K562 (cell line): ENCODE measurements around the gene PSMB11. TPM values are rescaled to one million over a fixed set of nuclear protein-coding genes. Genes with fewer than 3 reads are reported as not detected.

Experiments
- FUS ChIP-seq: fragments of 200-400 bp; formaldehyde crosslinking; optimal IDR thresholded peaks from 2 replicates; pipeline ENCODE3; 2017; ENCODE audit warnings: low read depth, low read length
- RERE ChIP-seq: sonication (generic); formaldehyde crosslinking; IDR thresholded peaks from 2 replicates; pipeline ENCODE4 v1.8.0; 2023; ENCODE audit warnings: missing genetic modification reagents, mild to moderate bottlenecking, borderline replicate concordance
- SP1 ChIP-seq: sonication (generic); formaldehyde crosslinking; IDR thresholded peaks from 2 replicates; pipeline ENCODE4 v1.8.1; 2022; ENCODE audit warnings: mild to moderate bottlenecking, missing genetic modification reagents
- polyA plus RNA-seq, 8 experiments: library from polyadenylated mRNA; depleted of rRNA in 4 of 8; stranded (reverse) in 5 of 8; unstranded in 3 of 8; fragments of >200 nt; fragmentation: Nextera tagmentation in 2 of 8; fragmentation: Illumina TruSeq in 1 of 8; extraction: Ambion mirVana in 2 of 8; extraction: Trizol in 1 of 8; gene quantifications; 2 replicates each; pipeline versions ENCODE4 v1.2.1 to v1.2.3, GENCODE V29; 2011 to 2014; ENCODE audit warnings: inconsistent platforms in 1 of 8, missing spikeins in 1 of 8
- total RNA-seq, 7 experiments: library from RNA; depleted of rRNA in 6 of 7; stranded (reverse); fragments of >200 nt in 6 of 7; fragmentation: Illumina TruSeq in 2 of 7; extraction: Trizol in 2 of 7; gene quantifications; 2 replicates each; pipeline versions ENCODE4 v1.2.1 to v1.2.3, GENCODE V29; 2011 to 2021; ENCODE audit warnings: low replicate concordance in 1 of 7

PSMB11 gene
- total and polyA plus RNA-seq, 9 of the 15 experiments (the other 6 are each of a cell fraction or from before 2014, with no cell fraction given) = not detected

- TF ChIP-seq RERE (0 out of 2 replicates have a peak, but pooled peaks have one; percentile 61), SP1 (peak; percentile 47), FUS (no peak)
- TF ChIP-seq, all 486 proteins: peak for 103
Measured at GRCh38 chr14:23057757-23058653, 16.0 kb downstream of the PSMB11 start (continued).
